H1 (cell line): ENCODE data around the gene ZNF423. TPM values are rescaled to one million over a fixed set of nuclear protein-coding genes. Genes with fewer than 3 reads are reported as not detected.

Experiments
- CTCF ChIA-PET: fragments of 300-600 bp; sonication (Branson Sonifier 250); formaldehyde crosslinking; loops from one replicate; lab custom pipeline; 2021; ENCODE audit not compliant: partially characterized antibody; lab: Charles Lee
- POLR2A ChIA-PET: fragments of 300-600 bp; sonication (Branson Sonifier 250); formaldehyde crosslinking; loops from one replicate; lab custom pipeline; 2021; ENCODE audit warnings: inconsistent platforms; ENCODE audit not compliant: partially characterized antibody; lab: Charles Lee
- DNase-seq, 2 experiments: peaks; one replicate each; pipeline versions ENCODE4 v3.0.0 to v3.0.0-alpha.2; 2010 to 2022; ENCODE audit warnings: low spot score in 2 of 2, low read depth in 1 of 2, mixed read lengths in 1 of 2
- FAIRE-seq: peaks from 2 replicates; lab custom pipeline; 2011; peaks lifted over from hg19 to GRCh38; lab: Jason Lieb, UNC
- H2AFZ ChIP-seq: 2 replicates; pipeline ENCODE4 v1.8.1; 2012; ENCODE audit warnings: low read length, inconsistent platforms
- H2AK5ac ChIP-seq: 2 replicates; pipeline ENCODE4 v1.6.1; 2013; ENCODE audit warnings: low read depth, low read length
- H2BK120ac ChIP-seq: replicated peaks from 2 replicates; pipeline ENCODE3; 2013; ENCODE audit warnings: low read depth, low read length, inconsistent platforms
- H2BK12ac ChIP-seq: 2 replicates; pipeline ENCODE4 v1.6.1; 2013; ENCODE audit warnings: low read depth, low read length
- H2BK15ac ChIP-seq: 2 replicates; pipeline ENCODE4 v1.6.1; 2013; ENCODE audit warnings: low read length
- H2BK20ac ChIP-seq: 2 replicates; pipeline ENCODE4 v1.6.1; 2013; ENCODE audit warnings: low read length
- H2BK5ac ChIP-seq: 2 replicates; pipeline ENCODE4 v1.6.1; 2013; ENCODE audit warnings: low read depth, low read length
- H3K14ac ChIP-seq: 2 replicates; pipeline ENCODE4 v1.6.1; 2013; ENCODE audit warnings: inconsistent platforms; ENCODE audit not compliant: insufficient read length
- H3K18ac ChIP-seq: 2 replicates; pipeline ENCODE4 v1.6.1; 2013; ENCODE audit warnings: low read length; ENCODE audit errors: extremely low read depth
- H3K23ac ChIP-seq: 2 replicates; pipeline ENCODE4 v1.6.1; 2013; ENCODE audit warnings: inconsistent platforms; ENCODE audit not compliant: insufficient read length
- H3K23me2 ChIP-seq: 2 replicates; pipeline ENCODE4 v1.6.1; 2013; ENCODE audit warnings: low read depth, low read length
- H3K27ac ChIP-seq: 2 replicates; pipeline ENCODE4 v1.6.1; 2011; ENCODE audit warnings: low read depth, low read length, inconsistent platforms
- H3K27me3 ChIP-seq, 4 experiments: replicated peaks in 1 of 4; 1 replicate in 1 of 4; 2 replicates in 3 of 4; pipeline versions ENCODE4 v1.6.1 to v1.8.1; 2011 to 2013; ENCODE audit warnings: low read length in 3 of 4, mild to moderate bottlenecking in 3 of 4, inconsistent platforms in 2 of 4, mixed read lengths in 2 of 4, moderate library complexity in 1 of 4; ENCODE audit not compliant: control insufficient read depth in 3 of 4, insufficient read depth in 3 of 4; ENCODE audit errors: extremely low read depth in 1 of 4
- H3K36me3 ChIP-seq, 4 experiments: 2 replicates each; pipeline versions ENCODE4 v1.6.1 to v1.8.1; 2011 to 2013; ENCODE audit warnings: mild to moderate bottlenecking in 4 of 4, low read length in 3 of 4, moderate library complexity in 2 of 4, control low read depth in 1 of 4, inconsistent platforms in 1 of 4; ENCODE audit not compliant: insufficient read depth in 4 of 4, control insufficient read depth in 2 of 4
- H3K4ac ChIP-seq: replicated peaks from 2 replicates; pipeline ENCODE3; 2013; ENCODE audit warnings: low read length, low read depth, mixed read lengths, inconsistent platforms; ENCODE audit not compliant: insufficient read length
- H3K4me1 ChIP-seq, 4 experiments: replicated peaks in 1 of 4; 1 replicate in 1 of 4; 2 replicates in 3 of 4; pipeline versions ENCODE4 v1.6.1 to v1.8.1; 2011 to 2013; ENCODE audit warnings: low read length in 3 of 4, inconsistent platforms in 2 of 4, mixed read lengths in 1 of 4; ENCODE audit not compliant: insufficient read depth in 4 of 4, control insufficient read depth in 3 of 4
- H3K4me2 ChIP-seq, 2 experiments: 2 replicates each; pipeline versions ENCODE4 v1.6.1 to v1.8.1; 2011 to 2013; ENCODE audit warnings: low read depth in 2 of 2, low read length in 2 of 2, control low read depth in 1 of 2, inconsistent platforms in 1 of 2, mild to moderate bottlenecking in 1 of 2; ENCODE audit not compliant: insufficient read depth in 1 of 2
- H3K4me3 ChIP-seq, 4 experiments: fragments of 200-600, 300-600 bp in 1 of 4; sonication (generic), shearing (Covaris generic), sonication (Bioruptor Twin) in 1 of 4; 2 replicates each; pipeline versions ENCODE4 v1.5.1 to v1.8.1; 2011 to 2016; ENCODE audit warnings: low read length in 4 of 4, low read depth in 3 of 4, control low read depth in 2 of 4, inconsistent platforms in 2 of 4, mild to moderate bottlenecking in 2 of 4, mixed read lengths in 1 of 4, moderate library complexity in 1 of 4; ENCODE audit not compliant: insufficient read depth in 2 of 4; ENCODE audit errors: extremely low read depth in 1 of 4
- H3K56ac ChIP-seq: replicated peaks from 2 replicates; pipeline ENCODE3; 2013; ENCODE audit warnings: low read depth, mild to moderate bottlenecking, mixed read lengths, low read length, inconsistent platforms; ENCODE audit not compliant: insufficient read length
- H3K79me1 ChIP-seq: 2 replicates; pipeline ENCODE4 v1.6.1; 2013; ENCODE audit warnings: low read depth, low read length, control low read depth
- H3K79me2 ChIP-seq, 2 experiments: 2 replicates each; pipeline versions ENCODE4 v1.6.1 to v1.8.1; 2012 to 2013; ENCODE audit warnings: low read length in 2 of 2, mild to moderate bottlenecking in 2 of 2, inconsistent platforms in 1 of 2; ENCODE audit not compliant: insufficient read depth in 2 of 2, control insufficient read depth in 1 of 2
- H3K9ac ChIP-seq, 4 experiments: replicated peaks in 1 of 4; 1 replicate in 1 of 4; 2 replicates in 3 of 4; pipeline versions ENCODE4 v1.6.1 to v1.8.1; 2011 to 2013; ENCODE audit warnings: low read depth in 3 of 4, low read length in 3 of 4, control low read depth in 2 of 4, mild to moderate bottlenecking in 2 of 4, moderate library complexity in 2 of 4, inconsistent platforms in 1 of 4; ENCODE audit errors: extremely low read depth in 1 of 4
- H3K9me3 ChIP-seq, 2 experiments: 2 replicates each; pipeline versions ENCODE4 v1.6.1 to v1.8.1; 2012 to 2013; ENCODE audit warnings: mild to moderate bottlenecking in 2 of 2, moderate library complexity in 2 of 2, control low read depth in 1 of 2, inconsistent platforms in 1 of 2, low read depth in 1 of 2, low read length in 1 of 2, mixed read lengths in 1 of 2; ENCODE audit not compliant: insufficient read depth in 2 of 2
- H4K20me1 ChIP-seq, 2 experiments: replicated peaks in 1 of 2; 2 replicates each; pipeline versions ENCODE3 to v1.8.1; 2011 to 2013; ENCODE audit warnings: inconsistent platforms in 2 of 2, low read length in 2 of 2, mild to moderate bottlenecking in 1 of 2; ENCODE audit not compliant: insufficient read depth in 2 of 2, control insufficient read depth in 1 of 2
- H4K5ac ChIP-seq: 2 replicates; pipeline ENCODE4 v1.6.1; 2013; ENCODE audit warnings: low read length, low read depth, mixed read lengths, inconsistent platforms; ENCODE audit not compliant: insufficient read length
- H4K8ac ChIP-seq: 2 replicates; pipeline ENCODE4 v1.8.0; 2013; ENCODE audit warnings: mild to moderate bottlenecking, moderate library complexity, low read length, inconsistent platforms; ENCODE audit not compliant: insufficient read depth; ENCODE audit errors: extremely low read depth
- H4K91ac ChIP-seq: replicated peaks from 2 replicates; pipeline ENCODE3; 2013; ENCODE audit warnings: low read length, mixed read lengths, inconsistent platforms; ENCODE audit not compliant: insufficient read length
- JUND ChIP-seq: IDR thresholded peaks from 2 replicates; pipeline ENCODE4 v1.6.1; 2011; ENCODE audit warnings: mild to moderate bottlenecking, improper control_type of control experiment, low read length
- WGBS, 2 experiments: shearing (Covaris generic) in 1 of 2; methylation state at CpG; one replicate each; pipeline versions ENCODE4 v1.1.6 to v1.1.7; 2013 to 2015; ENCODE audit warnings: low lambda C conversion rate in 2 of 2, mixed read lengths in 2 of 2, inconsistent platforms in 1 of 2, low coverage in 1 of 2, missing lambda C conversion rate in 1 of 2; ENCODE audit not compliant: insufficient replicate concordance in 2 of 2, insufficient coverage in 1 of 2, insufficient read length in 1 of 2; ENCODE audit errors: extremely low coverage in 1 of 2, missing lambda C conversion rate in 1 of 2; 5-methylcytosine and 5-hydroxymethylcytosine counted together
- polyA plus RNA-seq, 7 experiments: library from polyadenylated mRNA; depleted of rRNA in 3 of 7; stranded (reverse) in 5 of 7; unstranded in 2 of 7; fragments of >200 nt in 5 of 7; fragments of 200-250 nt in 2 of 7; gene quantifications; 1 replicate in 5 of 7; 2 replicates in 1 of 7; 4 replicates in 1 of 7; pipeline versions ENCODE4 v1.2.1 to v1.2.3, GENCODE V29; 2011 to 2013; ENCODE audit warnings: missing spikeins in 2 of 7, mixed read lengths in 2 of 7
- total RNA-seq: library from RNA; stranded (reverse); fragmentation: NEBNext Ultra II Directional; extraction: Animal tissue kit (Norgen Biotek cat#: 25700); gene quantifications from 2 replicates; pipeline ENCODE4 v1.2.1, GENCODE V29; 2021

Gene ZNF423
- total and polyA plus RNA-seq, 2 of the 8 experiments (the other 6 are each of a cell fraction or from before 2014, with no cell fraction given), result 38.2 to 52.3 TPM

GRCh38 chr16:49654425-49654824, 201.5 kb downstream of the ZNF423 start:
- Histone ChIP-seq H2BK120ac (no peak overlapping the region), H3K23me2 (no peaks in the 10 kb centered on the region), H2AK5ac (no peak overlapping the region), H3K23ac (no peak overlapping the region), H2BK15ac (0 out of 2 replicates have a peak overlapping the region, but pooled peaks have one; percentile 46), H3K4me3 (no peak overlapping the region), H3K14ac (no peak overlapping the region), H3K36me3 (no peaks in the 10 kb centered on the region), H2BK12ac (no peak overlapping the region), H3K4ac (no peak overlapping the region), H4K91ac (no peak overlapping the region), H2AFZ (no peak overlapping the region), H3K4me2 (no peak overlapping the region), H3K18ac (no peak overlapping the region), H3K79me1 (0 out of 2 replicates have a peak, but pooled peaks cover 2% of the 10 kb centered on the region), H3K27me3 (no peaks in the 10 kb centered on the region), H4K8ac (no peak overlapping the region), H4K5ac (no peak overlapping the region), H3K9ac (no peak overlapping the region), H3K4me1 (peaks cover 0 to 6% (median 0%) of the 10 kb centered on the region in 4 experiments; a peak in 2 of 7 replicates), H3K9me3 (no peaks in the 10 kb centered on the region), H4K20me1 (no peaks in the 10 kb centered on the region), H2BK5ac (no peak overlapping the region), H3K79me2 (peaks cover 0 to 3% of the 10 kb centered on the region in 2 experiments; a peak in 1 of 4 replicates), H2BK20ac (no peak overlapping the region), H3K56ac (no peak overlapping the region), H3K27ac (no peak overlapping the region)
- 100% methylated on average over 4 of the region's 4 CpGs; no CpG with 5 or more reads in 1 of the 2 experiments for WGBS, 2 experiments
- DNase-seq, result no peak
- FAIRE-seq, result no peak
- CTCF ChIA-PET, result interaction anchor here (0.7 to 2.2 kb wide), 4 partner anchors 10 to 88 kb away, joined by 3 to 11 read pairs (median 3); no protein-coding TSS in a partner anchor
- POLR2A ChIA-PET, result interaction anchor here (1.2 to 2.3 kb wide), 2 partner anchors 9 to 44 kb away, joined by 8 read pairs; no protein-coding TSS in a partner anchor
- TF ChIP-seq JUND, result no peak
- TF ChIP-seq, all 59 proteins: peak for 0
